Subcutaneous abdominal adipose tissue (tissue), 5 donors: ENCODE results near the gene EPS15.
"Not testable (repeated sequence)": the region's sequence is repeated elsewhere in the genome, so short reads cannot be mapped to it uniquely, and the experiment has no call there.

ENCODE experiments used
- H3K27ac ChIP-seq: one replicate; pipeline ENCODE4 v1.7.0; 2013; ENCODE audit warnings: low read depth, mild to moderate bottlenecking, inconsistent platforms, low read length, moderate library complexity
- H3K27me3 ChIP-seq, 5 donors: one replicate each; pipeline ENCODE4 v1.7.0; 2013; ENCODE audit warnings: low read length in 5 of 5, inconsistent platforms in 1 of 5; ENCODE audit not compliant: control insufficient read depth in 5 of 5, insufficient read depth in 4 of 5
- H3K36me3 ChIP-seq, 5 donors: one replicate each; pipeline ENCODE4 v1.7.0; 2013; ENCODE audit warnings: low read length in 5 of 5; ENCODE audit not compliant: control insufficient read depth in 5 of 5, insufficient read depth in 5 of 5
- H3K4me1 ChIP-seq, 5 donors: one replicate each; pipeline ENCODE4 v1.7.0; 2013; ENCODE audit warnings: low read length in 5 of 5, mild to moderate bottlenecking in 3 of 5, moderate library complexity in 1 of 5; ENCODE audit not compliant: control insufficient read depth in 5 of 5, insufficient read depth in 5 of 5
- H3K4me3 ChIP-seq, 5 donors: one replicate each; pipeline ENCODE4 v1.7.0; 2013; ENCODE audit warnings: low read length in 5 of 5, low read depth in 1 of 5
- H3K9ac ChIP-seq, 5 donors: one replicate each; pipeline ENCODE4 v1.7.0; 2013; ENCODE audit warnings: low read length in 5 of 5, mild to moderate bottlenecking in 4 of 5, moderate library complexity in 3 of 5
- H3K9me3 ChIP-seq, 5 donors: one replicate each; pipeline ENCODE4 v1.7.0; 2013; ENCODE audit warnings: low read length in 5 of 5; ENCODE audit not compliant: control insufficient read depth in 5 of 5
- donor health status: healthy.
- donor health status: healthy.
- donor health status: healthy.
- donor health status: healthy.
- donor health status: healthy.

EPS15 gene

GRCh38 chr1:51437391-51437790 lies 81.7 kb downstream of the EPS15 start:
- not testable (repeated sequence) for H3K27me3 ChIP-seq, H3K9me3 ChIP-seq, H3K27ac ChIP-seq, H3K4me3 ChIP-seq, H3K9ac ChIP-seq
- peaks cover 0 to 16% (median 9%) of the 10 kb centered on the region in 5 donors for H3K4me1 ChIP-seq
- peaks cover 17 to 50% (median 30%) of the 10 kb centered on the region in 5 donors for H3K36me3 ChIP-seq

GRCh38 chr1:51435878-51436277 lies 83.2 kb downstream of the EPS15 start:
- H3K9me3 ChIP-seq = no peaks in the 10 kb centered on the region
- H3K9ac ChIP-seq = no peak overlapping the region
- peaks cover 0 to 16% (median 9%) of the 10 kb centered on the region in 5 donors for H3K4me1 ChIP-seq
- H3K27ac ChIP-seq = no peak overlapping the region
- no peaks in the 10 kb centered on the region for H3K27me3 ChIP-seq
- peaks cover 22 to 46% (median 31%) of the 10 kb centered on the region in 5 donors for H3K36me3 ChIP-seq
- H3K4me3 ChIP-seq = no peak overlapping the region

DNA sequence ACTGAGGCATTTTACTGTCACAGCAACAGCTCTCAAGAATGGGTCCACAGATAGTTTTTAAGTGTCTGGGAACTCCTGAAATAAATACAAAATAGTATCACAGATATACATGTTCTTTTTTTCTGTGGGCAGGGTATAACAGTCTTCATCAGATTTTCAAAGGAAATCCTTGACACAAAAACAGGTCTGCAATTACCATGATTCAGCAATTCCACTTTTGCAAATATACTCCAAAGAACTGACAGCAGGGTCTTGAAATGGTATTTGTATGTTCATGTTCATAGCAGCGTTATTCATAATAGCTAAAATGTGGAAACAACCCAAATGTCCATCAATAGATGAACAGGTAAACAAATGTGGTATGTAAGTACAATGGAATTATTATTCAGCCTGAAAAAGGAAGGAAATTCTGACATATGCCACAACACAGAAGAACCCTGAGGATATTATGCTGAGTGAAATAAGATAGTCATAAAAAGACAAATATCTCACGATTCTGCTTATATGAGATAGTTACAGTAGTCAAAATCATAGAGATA lies 85.0 kb downstream of the EPS15 start:
- Histone ChIP-seq H3K27me3 (no peaks in the 10 kb centered on the region), H3K9ac (no peak overlapping the region), H3K4me1 (peaks cover 0 to 16% (median 9%) of the 10 kb centered on the region in 5 donors), H3K9me3 (no peaks in the 10 kb centered on the region), H3K36me3 (peaks cover 14 to 34% (median 23%) of the 10 kb centered on the region in 5 donors), H3K4me3 (no peak overlapping the region), H3K27ac (peak overlapping the region; percentile 49)

GRCh38 chr1:51433269-51433971 lies 85.6 kb downstream of the EPS15 start:
- peak overlapping the region; percentile 49 for H3K27ac ChIP-seq
- no peak overlapping the region for H3K9ac ChIP-seq
- no peaks in the 10 kb centered on the region for H3K27me3 ChIP-seq
- H3K36me3 ChIP-seq = peaks cover 14 to 27% (median 26%) of the 10 kb centered on the region in 5 donors
- H3K4me3 ChIP-seq = no peak overlapping the region
- peaks cover 0 to 16% (median 9%) of the 10 kb centered on the region in 5 donors for H3K4me1 ChIP-seq
- H3K9me3 ChIP-seq = no peaks in the 10 kb centered on the region

GRCh38 chr1:51432146-51432545 lies 86.9 kb downstream of the EPS15 start:
- Histone ChIP-seq H3K4me3 (no peak overlapping the region), H3K36me3 (peaks cover 19 to 34% (median 29%) of the 10 kb centered on the region in 5 donors), H3K27me3 (no peaks in the 10 kb centered on the region), H3K4me1 (peaks cover 0 to 16% (median 9%) of the 10 kb centered on the region in 5 donors), H3K9me3 (no peaks in the 10 kb centered on the region), H3K27ac (no peak overlapping the region), H3K9ac (no peak overlapping the region)

DNA sequence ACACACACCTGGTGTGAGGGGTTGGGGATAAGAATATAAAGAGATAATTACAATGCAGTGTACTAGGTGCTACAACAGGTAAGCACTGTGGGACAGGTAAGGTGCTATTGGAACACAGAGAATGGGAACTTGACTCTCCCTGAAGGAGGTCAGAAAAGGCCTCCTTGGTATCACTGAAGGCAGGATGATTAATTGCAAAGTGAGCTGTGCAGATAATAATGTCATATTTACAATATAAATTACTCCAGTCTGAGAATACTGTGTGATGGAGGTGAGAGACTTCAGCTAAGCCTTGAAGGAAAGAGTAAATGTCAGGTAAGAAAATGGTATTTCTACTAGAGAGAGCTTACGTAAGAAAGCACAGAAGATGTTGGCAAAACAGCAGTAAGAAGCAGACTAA lies 91.6 kb downstream of the EPS15 start:
- Histone ChIP-seq H3K9ac (no peak overlapping the region), H3K9me3 (no peaks in the 10 kb centered on the region), H3K27me3 (no peaks in the 10 kb centered on the region), H3K4me3 (no peak overlapping the region), H3K27ac (no peak overlapping the region), H3K36me3 (peaks cover 11 to 23% (median 14%) of the 10 kb centered on the region in 5 donors), H3K4me1 (peaks cover 0 to 17% (median 13%) of the 10 kb centered on the region in 5 donors)

DNA sequence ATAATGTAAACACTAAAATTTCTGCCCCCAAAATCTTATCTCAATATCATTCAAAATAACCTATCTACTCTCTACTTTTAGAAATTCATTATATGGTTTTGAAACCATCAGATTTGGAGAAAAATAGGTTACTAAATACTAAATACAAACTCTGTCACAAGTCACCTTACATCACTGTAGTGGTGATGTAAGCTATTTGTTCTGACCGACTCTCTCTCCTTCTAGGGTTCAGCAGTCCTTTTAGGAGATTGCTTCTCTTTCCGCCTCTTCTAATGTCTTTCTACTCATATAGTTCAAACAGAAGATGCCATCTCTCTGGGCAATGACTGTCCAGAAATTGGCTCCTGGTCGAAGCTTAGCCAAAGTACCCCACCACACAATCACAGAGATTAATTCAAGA lies 93.1 kb downstream of the EPS15 start:
- H3K4me1 ChIP-seq = peaks cover 0 to 19% (median 19%) of the 10 kb centered on the region in 5 donors
- H3K9me3 ChIP-seq = no peaks in the 10 kb centered on the region
- no peak overlapping the region for H3K27ac ChIP-seq
- no peaks in the 10 kb centered on the region for H3K27me3 ChIP-seq
- H3K4me3 ChIP-seq = no peak overlapping the region
- H3K36me3 ChIP-seq = peaks cover 6 to 27% (median 10%) of the 10 kb centered on the region in 5 donors
- no peak overlapping the region for H3K9ac ChIP-seq

DNA sequence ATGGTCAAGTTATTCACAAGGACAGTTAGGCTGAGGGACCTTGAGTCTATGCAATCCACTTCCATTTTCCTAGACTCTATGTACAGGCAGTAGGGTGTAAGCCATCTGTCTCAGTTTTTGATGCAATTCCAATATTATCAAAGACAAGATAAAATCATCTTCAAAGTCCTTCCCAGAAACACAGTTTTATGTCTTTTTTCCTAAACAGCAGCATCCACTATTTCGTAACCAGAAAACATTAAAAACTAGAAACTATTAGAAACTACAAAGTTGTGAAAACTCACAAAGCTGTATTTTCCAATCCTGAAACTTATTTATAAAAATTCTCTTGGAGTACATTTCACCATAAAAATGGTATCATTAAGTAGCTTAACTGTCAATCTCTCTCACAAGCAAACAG lies 93.8 kb downstream of the EPS15 start:
- H3K36me3 ChIP-seq = peaks cover 9 to 34% (median 13%) of the 10 kb centered on the region in 5 donors
- peaks cover 0 to 19% (median 19%) of the 10 kb centered on the region in 5 donors for H3K4me1 ChIP-seq
- no peaks in the 10 kb centered on the region for H3K27me3 ChIP-seq
- no peak overlapping the region for H3K27ac ChIP-seq
- no peaks in the 10 kb centered on the region for H3K9me3 ChIP-seq
- no peak overlapping the region for H3K4me3 ChIP-seq
- H3K9ac ChIP-seq = no peak overlapping the region

DNA sequence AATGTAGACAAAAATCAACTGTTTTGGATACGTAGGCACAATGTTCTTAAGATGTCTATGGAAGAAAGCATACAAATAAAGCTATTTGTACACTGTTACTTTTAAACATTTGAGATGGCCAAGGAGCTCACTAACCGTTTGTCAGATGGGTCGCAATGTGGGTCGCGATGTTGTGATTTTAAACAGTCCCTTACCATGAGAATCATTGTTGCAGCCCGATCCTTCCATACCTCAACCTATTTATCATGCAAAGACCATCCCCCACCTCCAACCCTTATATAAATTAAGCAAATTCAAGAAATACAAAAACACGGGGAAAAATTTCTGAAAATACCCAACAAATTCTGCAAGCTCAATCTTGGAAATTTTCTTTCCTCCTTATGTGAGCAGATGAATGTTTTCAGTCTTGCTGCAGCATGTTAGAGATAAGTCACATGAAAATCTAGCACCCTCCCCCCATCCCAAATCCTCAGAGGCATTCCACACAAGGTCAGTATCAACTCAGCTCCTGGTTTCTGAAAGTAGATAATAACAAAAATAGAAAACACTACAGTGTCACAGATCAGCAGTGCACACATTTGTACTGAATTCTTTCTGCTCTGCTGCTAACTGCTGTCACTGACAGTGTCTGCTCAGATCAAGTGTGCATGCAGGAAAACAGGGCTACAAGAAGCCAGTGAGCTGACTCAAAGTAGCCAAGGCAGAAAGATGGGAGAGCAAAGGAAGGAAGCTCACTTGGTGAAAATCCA lies 95.8 kb downstream of the EPS15 start:
- Histone ChIP-seq H3K27ac (no peak overlapping the region), H3K4me1 (peaks cover 0 to 19% (median 19%) of the 10 kb centered on the region in 5 donors), H3K9me3 (no peaks in the 10 kb centered on the region), H3K27me3 (no peaks in the 10 kb centered on the region), H3K9ac (no peak overlapping the region), H3K36me3 (peaks cover 7 to 41% (median 11%) of the 10 kb centered on the region in 5 donors), H3K4me3 (no peak overlapping the region)
